Astrocyte of the hippocampus (primary cell): ENCODE results near the gene MIER3.

Experiments
- DNase-seq: peaks from one replicate; pipeline ENCODE4 v3.0.0; 2011; ENCODE audit warnings: low read depth, low spot score

Gene MIER3

DNA sequence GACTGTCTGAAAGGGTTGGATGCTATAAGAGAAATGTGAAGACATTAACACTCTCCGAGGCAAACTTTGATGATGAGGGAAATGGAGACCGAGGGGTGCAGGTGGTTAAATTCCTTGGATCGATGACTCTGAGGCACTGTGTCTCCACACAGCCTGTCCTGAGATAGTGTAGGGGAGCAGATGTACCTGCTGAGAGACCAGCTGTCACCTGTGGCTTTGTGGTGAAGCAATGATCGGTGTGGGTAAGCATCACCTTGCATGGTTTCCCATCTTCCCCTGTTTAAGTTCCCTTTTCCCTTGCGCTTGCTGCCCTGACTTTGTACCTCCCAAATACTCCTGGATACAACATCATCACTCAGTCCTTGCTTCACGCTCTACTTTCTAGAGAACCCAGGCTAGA, 9.8 kb upstream of the MIER3 start:
- DNase-seq = no peak

DNA sequence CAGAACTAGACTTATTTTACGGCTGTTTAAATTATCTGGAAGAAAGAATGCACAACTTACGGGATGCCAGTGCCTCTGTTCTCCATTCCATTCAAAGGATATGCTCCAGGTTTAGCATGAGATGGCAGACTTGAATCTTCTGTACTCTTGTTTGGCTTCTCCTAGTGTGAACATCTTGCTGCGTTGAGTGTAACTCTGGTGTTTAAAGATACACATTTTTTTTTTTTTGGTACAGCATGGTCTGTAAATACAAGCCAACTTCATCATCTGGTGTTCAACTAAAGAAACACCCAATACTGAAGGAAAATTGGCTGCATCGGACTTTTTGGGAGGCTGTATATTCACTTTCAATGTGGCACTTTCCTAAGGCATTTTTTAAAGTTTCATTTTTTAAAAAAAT, 7.4 kb upstream of the MIER3 start:
- no peak for DNase-seq

DNA sequence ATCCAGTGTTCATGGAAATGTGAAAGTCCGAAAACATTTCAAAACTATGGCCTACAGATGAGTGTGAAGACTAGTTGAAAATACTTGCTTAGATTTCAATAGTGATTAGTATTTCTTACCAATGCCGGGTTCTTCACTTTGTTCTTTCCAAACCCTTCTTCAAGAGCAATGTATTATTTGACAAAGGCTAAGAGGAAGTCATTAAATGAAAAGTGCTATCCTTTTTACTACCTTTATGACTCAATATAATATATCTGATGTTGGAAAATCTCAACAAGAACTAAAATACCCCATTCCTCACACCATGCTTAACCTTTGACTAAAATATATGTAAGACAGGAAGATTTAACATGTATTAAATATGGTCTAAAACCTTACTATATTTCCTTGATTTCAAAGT, 6.7 kb upstream of the MIER3 start:
- no peak for DNase-seq

DNA sequence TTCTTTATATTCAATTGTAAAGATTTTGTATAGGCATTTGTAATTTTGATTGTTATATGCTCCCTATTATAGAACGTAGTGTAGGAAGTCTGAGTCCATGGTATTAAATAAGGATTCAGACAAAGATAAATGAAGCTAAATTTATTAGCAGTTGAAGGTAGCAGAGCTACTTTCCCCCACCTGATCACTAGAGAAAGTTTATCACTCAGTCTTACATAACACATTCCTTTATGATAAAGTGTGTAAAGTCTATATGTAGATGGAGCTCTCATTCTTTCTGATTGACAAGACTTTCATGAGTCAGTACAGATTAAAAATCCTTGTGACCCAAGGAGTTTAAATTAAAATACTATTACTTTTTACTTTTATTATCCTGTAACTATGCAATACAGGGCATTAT, 2.3 kb upstream of the MIER3 start:
- DNase-seq = no peak

DNA sequence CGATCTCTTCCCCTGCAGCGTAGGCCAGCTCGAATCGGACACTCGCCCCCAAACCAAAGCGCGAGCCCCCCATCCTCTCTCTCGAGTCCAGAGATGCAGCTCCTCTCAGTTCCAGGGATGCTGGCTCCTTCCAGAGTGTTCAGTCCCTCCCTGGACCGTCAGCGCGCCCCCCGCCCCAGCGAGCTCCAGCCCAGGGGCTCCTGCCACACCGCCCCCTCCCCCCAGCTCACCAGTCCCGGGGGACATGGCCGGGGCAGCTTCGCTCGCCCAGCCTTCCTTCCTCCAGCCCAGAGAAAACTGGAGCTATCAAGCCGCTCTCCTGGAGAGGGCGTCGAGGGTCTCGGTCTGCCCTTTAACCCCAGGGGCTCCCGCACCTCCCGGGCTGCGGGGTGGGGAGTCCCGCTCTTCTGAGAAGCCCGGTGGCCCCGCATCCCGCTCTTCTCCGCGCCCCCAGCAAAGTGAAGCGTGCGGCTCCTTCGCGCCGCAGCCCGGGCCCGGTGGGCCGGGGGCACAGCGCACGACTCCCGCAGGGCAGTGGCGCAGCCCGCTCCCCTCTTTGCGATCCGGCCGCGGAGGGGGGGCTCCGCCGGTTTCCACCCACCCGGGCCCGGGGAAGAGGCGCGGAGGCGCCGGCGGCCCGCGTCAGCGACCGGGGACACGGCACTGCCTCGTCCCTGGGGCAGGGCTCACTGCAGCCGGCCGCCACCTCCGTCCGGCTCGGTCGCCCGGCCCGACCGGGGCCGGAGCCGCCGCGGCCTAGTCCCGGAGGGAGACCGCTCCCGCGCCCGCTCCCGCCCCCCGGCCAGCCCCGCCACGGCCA, 587 bp downstream of the MIER3 start:
- peak; percentile 49 for DNase-seq

DNA sequence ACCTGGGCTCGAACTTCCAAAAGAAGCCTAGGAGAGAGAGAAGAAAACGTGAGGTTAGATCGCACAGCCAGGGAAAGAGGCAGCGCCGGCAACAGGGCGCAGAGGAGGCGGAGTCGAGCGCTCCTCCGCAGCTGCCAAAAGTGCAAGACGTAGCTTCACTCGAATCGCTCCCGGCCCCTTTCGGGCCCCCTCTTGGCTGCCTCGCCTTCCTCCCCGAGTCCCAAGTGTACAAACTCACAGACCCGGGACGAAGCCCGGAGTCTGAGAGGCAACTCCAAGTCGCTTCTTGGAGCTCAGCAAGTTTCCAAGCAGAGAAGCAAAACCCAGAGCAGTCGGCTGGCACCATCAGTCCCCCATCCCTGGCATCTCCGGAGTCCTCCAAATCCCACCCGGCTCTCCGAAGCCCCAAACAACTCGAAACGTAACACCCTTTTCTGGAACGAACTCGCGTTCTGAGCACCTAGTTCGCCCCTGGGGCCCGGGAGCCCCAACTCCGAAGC, 1.2 kb downstream of the MIER3 start:
- peak; percentile 87 for DNase-seq

DNA sequence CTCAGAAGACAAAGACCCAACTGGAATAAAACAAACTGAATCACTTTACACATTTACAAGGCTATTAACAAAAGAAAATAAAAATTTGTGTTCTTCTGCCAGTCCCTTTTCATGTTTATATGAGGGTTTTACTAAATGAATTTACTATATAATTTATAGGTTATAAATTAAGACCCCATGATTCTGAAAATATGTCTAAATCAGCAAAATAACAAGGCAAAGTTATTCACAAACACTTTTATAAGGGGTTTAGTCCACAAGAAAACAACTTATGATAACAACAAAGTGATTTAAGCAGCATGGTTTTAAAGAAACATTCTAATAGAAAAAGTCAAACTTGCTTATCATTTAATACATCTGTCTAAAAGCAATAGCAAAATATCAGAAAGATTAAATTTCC, 4.9 kb downstream of the MIER3 start:
- no peak for DNase-seq

DNA sequence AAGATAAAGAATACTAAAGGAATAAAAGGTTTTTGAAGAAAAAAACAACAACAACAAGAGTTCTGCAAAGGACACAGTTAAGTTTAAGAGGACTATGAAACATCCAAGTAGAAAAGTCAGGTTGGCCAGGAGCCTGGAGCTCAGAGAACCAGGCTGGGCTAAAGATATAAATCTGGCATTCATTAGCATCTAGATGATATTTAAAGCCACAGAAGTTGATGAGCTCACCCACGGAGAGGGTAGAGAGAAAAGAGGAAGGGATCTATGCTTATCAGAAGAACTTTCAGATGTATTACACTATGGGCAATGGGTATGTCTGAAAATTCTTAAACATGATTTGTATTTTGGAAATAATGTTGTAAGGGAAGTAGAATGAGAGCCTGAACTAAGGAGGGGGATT, 9.9 kb downstream of the MIER3 start:
- peak; percentile 34 for DNase-seq

DNA sequence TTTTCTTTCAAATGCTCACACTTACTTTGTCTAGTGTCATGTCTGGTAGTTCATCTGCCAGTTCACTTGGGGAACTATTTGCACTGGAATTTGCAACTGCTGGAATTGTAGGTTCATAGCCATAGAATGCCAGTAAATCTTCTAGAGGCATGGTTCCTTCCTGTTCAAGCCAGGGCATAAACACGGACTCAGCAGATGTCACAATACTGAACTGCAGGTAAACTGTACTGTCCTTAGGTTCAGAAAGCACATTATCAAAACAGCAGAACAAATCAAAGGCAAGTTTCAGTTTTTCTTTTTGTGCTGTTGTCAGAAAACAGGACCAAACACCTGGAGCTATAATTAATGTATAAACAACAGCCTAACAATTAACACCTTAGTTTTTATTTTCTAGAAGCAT, 13.1 kb downstream of the MIER3 start:
- no peak for DNase-seq

DNA sequence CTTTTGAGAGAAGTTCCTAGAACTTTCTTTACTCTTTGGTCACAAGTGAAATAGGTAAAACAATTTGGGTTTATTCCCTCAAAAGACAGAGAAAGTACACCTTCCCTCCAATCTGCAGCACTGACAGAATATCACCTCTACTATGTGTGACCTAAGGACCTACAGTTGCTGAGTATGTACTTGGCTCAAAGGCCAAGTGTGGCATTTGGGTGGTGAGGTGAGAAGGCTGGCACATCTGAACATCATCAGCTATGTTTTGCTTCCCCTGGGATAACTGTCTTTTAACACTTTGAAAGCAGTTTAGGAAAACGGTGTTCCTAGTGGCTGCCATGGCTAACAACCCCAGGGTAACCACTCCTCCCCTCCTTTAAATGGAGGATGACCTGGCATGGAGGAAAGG, 17.6 kb downstream of the MIER3 start:
- DNase-seq = no peak

DNA sequence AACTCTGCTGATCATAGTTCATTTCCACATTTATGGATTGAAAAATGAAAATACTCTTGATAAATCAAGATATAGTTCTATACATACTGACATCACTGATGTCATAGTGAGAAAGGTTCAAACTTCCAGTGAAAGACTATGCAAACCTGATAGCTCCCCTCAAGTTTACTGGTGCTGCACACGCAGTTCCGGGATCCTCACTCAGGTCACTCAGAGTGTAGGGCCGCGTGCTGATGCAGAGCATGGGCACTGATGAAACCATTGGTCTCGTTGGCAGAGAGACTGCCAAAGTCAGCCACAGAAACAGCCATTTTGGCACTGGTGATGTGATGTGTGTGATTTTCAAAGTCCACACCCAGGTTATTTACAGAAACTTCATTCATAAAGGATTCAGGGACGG, 29.0 kb downstream of the MIER3 start:
- DNase-seq = no peak

DNA sequence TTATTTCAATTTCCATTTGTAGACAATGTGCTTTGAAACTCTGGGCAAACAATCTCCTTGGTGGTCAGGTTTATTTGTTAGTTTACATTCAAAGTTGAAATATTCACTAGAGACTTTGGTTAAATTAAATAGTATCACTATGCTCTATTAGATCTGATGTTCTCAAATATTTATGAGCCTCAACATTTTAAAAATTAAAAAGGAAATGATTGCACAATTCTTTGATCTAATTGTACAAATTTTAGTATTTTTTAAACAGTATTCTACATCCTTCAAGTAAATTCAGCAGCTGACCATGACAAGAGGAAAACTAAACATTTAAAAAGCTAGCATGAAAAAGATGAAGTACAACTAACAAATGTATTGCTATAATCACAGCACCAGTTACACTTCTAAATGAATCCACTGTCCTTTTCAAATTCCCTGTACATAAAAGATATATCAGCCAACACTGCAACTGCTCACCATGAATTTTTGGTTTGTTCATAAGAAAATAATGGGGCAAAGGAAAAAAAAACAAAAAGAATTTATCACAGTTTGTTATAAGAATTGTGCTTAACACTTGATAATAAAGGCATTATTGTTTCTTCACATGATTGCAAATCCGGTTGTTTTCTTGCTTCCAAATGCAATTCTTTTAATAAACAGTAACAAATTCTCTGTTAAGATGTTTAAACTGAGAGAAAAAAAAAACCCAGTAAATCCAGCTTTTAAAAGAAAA, 31.8 kb downstream of the MIER3 start:
- DNase-seq = no peak

DNA sequence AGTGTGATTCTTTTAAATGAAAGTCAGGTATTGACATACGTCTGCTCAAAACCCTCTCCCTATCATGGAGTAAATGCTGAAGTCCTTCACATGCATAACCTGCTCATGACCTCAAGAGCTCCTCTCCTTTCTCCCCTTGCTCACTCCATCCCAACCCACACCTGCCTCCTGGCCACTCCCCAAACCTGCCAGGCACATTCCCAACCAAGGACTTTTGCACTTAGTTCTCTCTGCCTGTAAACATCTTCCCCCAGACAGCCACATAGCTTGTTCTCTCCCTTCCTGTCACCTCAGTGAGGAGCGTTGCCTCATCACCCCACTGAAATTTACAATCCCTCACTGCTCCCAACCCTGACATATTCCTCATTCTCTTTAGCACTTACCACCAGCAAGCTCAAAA, 33.9 kb downstream of the MIER3 start:
- no peak for DNase-seq

DNA sequence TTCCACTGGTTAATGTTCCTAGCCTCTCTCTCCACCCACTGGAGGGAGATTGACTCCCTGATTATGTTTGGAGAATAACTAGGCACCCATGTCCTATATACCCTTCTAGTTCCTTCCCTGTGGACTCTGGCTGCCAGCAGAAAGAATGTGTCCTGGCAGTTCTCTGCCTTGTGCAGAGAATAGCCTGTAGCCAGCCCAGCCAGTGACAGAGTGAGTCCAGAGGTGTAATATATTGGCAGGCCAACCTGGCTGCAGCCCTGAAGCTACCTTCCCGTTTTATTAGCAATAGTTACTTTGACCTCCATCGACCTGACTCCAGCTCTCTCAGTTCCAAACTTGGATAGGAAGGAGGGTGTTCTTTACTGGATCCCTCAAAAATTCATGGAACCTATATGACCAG, 34.4 kb downstream of the MIER3 start:
- DNase-seq = no peak

DNA sequence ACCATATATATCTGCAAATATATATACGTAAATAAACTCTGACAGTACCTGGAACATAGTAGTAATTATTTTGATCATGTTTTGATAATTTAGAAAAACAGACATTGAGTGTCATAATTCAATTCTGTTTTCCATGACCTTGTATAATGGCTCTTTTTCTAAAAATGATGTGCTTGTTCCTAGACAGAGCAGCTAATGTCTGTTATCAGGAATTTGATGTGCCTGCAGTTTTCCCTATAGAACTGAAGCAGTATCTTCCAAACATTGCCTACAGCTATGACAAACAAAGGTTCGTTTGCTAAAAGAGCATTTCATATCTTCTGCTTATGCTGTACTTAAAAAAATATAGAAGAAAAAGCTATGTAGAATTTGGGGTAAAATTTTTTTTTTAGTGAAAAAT, 37.2 kb downstream of the MIER3 start:
- no peak for DNase-seq

DNA sequence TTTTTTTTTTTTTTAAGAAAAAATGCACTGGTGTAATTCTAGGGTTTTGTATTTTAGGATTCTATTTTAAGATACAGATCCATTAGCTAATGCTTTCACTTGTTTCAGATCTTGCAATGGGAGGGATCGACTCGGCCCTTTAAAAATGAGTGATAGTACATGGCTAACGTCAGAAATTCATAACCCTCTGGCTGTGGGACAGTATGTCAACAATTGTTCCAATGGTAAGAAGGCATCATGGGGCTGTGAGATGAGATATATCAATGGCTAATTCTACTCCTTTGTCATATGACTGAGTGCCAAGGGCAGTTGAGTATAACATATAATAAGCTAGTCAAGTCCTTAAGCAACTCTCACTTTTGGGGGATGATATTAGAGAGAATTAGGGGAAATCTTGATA, 38.2 kb downstream of the MIER3 start:
- DNase-seq = no peak

DNA sequence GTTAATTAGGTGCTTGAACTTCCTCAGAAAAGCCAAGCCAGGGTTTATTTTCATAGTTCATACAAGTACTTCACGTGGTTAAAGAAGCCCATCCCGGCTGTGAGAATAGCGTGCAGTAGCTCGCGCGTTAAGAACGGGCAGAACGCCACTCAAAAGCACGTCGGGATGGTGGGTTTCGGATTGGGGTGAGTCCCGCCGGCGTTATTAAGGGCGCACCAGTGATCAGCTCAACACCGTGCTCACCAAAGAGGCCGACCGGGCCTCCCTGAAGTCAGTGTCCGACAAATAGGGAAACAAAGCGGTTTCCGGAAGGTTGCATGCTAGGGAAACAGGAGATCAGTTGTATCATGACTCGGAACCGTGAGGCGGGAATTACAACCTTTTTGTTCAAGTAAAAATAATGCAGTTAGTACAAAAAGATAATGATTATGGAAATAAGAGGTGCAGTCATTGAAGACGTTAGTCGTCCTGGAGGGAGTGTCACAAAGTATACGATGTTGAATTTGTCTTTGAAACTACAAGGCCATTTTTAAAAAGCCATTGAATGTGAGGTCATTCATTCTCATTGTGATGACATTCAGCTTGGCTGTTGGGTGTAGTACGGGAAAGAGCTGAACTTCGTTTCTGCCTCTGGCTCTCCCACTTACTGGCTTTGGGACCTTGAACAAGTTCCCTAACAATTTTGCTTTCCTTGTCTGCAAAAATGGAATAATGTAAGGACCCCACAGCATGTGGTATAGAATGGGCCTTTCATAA, 41.5 kb downstream of the MIER3 start:
- peak; percentile 51 for DNase-seq

DNA sequence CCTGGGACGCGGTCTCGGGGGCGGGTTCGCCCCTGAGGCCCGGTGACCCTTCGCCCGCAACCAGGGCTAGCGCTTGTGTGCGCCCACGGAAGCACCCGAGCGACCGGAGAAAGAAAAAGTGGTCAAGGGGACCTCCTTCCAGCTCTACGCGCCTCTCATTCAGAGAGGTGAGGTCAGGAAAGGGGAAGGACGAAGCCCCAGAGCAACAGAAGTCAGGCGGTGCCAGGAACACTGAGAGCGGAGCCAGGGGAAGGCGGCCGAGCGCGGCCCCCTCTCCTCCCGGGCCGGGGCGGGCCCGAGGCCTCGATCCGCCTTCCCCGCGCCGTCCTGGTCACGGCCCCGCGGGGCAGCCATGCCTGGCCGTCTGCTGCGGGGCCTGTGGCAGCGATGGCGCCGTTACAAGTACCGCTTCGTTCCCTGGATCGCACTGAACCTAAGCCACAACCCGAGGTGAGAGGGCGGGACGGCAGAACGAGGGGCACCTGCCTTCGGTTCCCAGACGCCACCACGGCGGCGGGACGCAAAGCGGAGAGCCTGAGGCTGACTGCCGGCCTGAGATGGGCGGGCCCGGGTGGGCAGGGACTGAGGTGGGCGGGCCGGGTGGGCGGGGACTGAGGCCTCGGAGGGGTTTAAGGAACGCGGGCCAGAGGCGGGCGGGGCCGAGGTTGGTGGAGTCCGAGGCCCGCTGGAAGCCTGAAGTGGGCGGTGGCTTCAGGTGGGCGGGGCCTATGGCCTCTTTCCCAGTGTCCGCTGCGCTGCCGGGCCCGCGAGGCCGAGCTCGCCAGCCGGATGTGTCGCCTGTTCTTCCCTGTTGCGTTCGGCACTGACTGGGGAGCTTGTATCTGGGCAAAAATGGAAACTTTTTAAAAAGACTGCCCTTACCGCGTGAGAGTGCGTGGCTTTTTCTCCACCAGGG, 42.4 kb downstream of the MIER3 start, which contains the start of gene SETD9:
TSS of gene SETD9 (plus strand) at position 303 of the 916 bp plus-strand sequence. CDS start at position 353, 50 bp downstream.
- peak; percentile 99 for DNase-seq

DNA sequence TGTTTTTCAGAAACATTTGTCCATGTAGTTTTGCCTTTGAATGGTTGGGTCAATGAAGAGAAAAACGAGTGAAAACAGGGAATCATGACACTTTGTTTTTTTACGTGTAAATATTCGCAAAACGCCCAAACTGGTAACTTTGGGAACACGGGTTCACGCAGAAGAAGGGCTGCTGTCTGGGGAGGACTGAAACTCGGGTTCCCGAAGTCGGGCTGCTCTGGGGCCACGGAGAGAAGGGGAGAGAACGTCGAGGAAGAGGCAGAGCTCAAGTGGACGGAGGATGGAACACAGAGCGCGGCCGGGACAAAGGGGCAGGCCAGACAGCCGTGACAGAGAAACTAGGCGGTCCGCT, 43.0 kb downstream of the MIER3 start:
- no peak for DNase-seq

DNA sequence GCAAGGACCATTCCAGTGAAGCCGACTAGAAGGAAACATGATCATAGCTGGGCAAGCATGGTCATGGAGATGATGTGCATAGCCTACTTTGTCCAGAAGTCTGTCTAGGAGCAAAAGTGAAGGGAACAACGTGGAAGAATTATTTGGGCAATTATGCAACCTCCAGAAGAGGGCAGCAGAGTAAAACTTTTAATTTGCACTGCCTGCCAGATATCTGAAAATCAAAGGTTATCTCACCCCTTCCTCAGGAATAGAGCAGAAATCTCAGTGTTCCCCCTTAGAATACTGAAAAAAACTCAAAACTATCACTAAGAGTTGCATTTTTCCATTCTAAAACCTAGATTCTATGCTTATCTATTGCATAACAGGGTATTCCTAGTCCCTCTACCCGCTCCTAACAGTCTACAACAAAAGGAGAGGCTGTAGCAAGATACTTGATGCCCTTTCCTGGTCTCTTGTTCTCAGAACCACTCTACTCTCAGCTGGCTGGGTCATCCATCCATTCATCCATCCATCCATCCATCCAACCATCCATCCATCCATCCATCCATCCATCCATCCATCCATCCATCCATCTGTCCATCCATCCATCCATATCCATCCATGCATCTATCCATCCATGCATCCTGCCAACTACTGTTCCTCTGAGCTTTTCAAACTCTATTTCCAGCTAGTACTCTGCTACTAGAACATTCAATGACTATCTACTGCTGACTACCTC, 50.9 kb downstream of the MIER3 start:
- peak; percentile 65 for DNase-seq

DNA sequence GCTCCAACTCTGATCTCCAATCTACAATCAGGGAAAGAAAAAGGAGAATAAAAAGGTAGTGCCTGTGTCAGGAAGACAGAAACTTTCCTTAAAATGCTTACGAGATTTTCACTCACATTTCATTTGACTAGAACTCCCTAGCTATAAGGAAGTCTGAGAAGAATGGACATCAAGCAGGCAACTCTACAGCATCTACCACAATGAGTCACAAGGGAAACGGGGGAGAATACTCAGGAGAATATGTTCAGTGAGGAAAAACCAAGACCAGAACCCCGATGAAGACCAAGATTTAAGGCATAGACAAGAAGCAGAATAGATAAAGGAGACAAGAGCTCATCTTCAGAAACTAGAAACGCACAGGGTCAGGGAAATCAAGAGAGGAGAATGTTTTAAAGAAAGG, 51.5 kb downstream of the MIER3 start:
- peak; percentile 40 for DNase-seq
